ENCODE measurements around the gene ANKS4B. TPM values are rescaled to one million over a fixed set of nuclear protein-coding genes. Genes with fewer than 3 reads are reported as not detected.

ANKS4B gene
- total RNA-seq, 1 experiment from 2014 or later: 0.09 TPM

GRCh38 chr16:21267298-21267697 lies 33.8 kb downstream of the ANKS4B start:
- H2BK120ac ChIP-seq (ENCODE audit: low read depth, low read length, poor library complexity, severe bottlenecking): no peak overlapping the region
- no peak overlapping the region for H3K4me3 Mint-ChIP-seq
- no peak for DNase-seq
- H3K9me3 ChIP-seq (ENCODE audit: control insufficient read depth, low read depth, low read length): no peaks in the 10 kb centered on the region
- H3K18ac ChIP-seq (ENCODE audit: insufficient read length, low read depth, low read length): no peak overlapping the region
- no peak overlapping the region for H3K27ac Mint-ChIP-seq
- H2BK5ac ChIP-seq (ENCODE audit: insufficient read length, low read length): no peak overlapping the region
- H2BK12ac ChIP-seq (ENCODE audit: insufficient read length, low read depth, low read length): no peak overlapping the region
- H3K4me1 Mint-ChIP-seq: no peaks in the 10 kb centered on the region; a peak in 2 of 4 replicates
- no peak overlapping the region for H2AK5ac ChIP-seq (ENCODE audit: insufficient read length, low read length)
- H3K27me3 ChIP-seq (ENCODE audit: insufficient read depth, low read length): no peaks in the 10 kb centered on the region
- H2AFZ ChIP-seq (ENCODE audit: low read length): no peak overlapping the region
- H3K27me3 Mint-ChIP-seq (ENCODE audit: low read depth): no peaks in the 10 kb centered on the region; the same call in 1 of the 2 replicates
- H2BK20ac ChIP-seq (ENCODE audit: low read depth, low read length, poor library complexity, severe bottlenecking): no peak overlapping the region
- H3K9me3 Mint-ChIP-seq: no peaks in the 10 kb centered on the region
- no peak overlapping the region for H3K9ac ChIP-seq (ENCODE audit: extremely low read depth, insufficient read length, low read length)
- H3K4me1 ChIP-seq (ENCODE audit: insufficient read depth, low read length): no peaks in the 10 kb centered on the region
- TF ChIP-seq, protein P1, sequence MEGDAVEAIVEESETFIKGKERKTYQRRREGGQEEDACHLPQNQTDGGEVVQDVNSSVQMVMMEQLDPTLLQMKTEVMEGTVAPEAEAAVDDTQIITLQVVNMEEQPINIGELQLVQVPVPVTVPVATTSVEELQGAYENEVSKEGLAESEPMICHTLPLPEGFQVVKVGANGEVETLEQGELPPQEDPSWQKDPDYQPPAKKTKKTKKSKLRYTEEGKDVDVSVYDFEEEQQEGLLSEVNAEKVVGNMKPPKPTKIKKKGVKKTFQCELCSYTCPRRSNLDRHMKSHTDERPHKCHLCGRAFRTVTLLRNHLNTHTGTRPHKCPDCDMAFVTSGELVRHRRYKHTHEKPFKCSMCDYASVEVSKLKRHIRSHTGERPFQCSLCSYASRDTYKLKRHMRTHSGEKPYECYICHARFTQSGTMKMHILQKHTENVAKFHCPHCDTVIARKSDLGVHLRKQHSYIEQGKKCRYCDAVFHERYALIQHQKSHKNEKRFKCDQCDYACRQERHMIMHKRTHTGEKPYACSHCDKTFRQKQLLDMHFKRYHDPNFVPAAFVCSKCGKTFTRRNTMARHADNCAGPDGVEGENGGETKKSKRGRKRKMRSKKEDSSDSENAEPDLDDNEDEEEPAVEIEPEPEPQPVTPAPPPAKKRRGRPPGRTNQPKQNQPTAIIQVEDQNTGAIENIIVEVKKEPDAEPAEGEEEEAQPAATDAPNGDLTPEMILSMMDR (conservative IDR thresholded peaks at IDR 0.05): no peak
- no peak overlapping the region for H3K23ac ChIP-seq (ENCODE audit: insufficient read length, low read depth, low read length)
- no peak overlapping the region for H3K27ac ChIP-seq (ENCODE audit: insufficient read length, low read depth, low read length)
- H2BK15ac ChIP-seq (ENCODE audit: low read depth, low read length): no peak overlapping the region
- no peaks in the 10 kb centered on the region for H3K79me2 ChIP-seq (ENCODE audit: insufficient read depth, low read length)
- H3K23me2 ChIP-seq (ENCODE audit: insufficient read length, low read depth, low read length, poor library complexity, severe bottlenecking): no peaks in the 10 kb centered on the region
- no CpG with 5 or more reads among the region's 4 CpGs for WGBS (ENCODE audit: extremely low coverage, insufficient read length, low lambda C conversion rate)
- no peaks in the 10 kb centered on the region for H3K79me1 ChIP-seq (ENCODE audit: insufficient read depth, low read depth, low read length, poor library complexity, severe bottlenecking)
- H3K14ac ChIP-seq (ENCODE audit: insufficient read depth, low read length): no peak overlapping the region
- no peak overlapping the region for H3K4me2 ChIP-seq (ENCODE audit: insufficient read depth, insufficient read length, low read length)
- H3K56ac ChIP-seq (ENCODE audit: insufficient read length, low read depth, low read length): no peak overlapping the region
- no peak overlapping the region for H4K5ac ChIP-seq (ENCODE audit: insufficient read length, low read depth, low read length)
- no peak overlapping the region for H4K8ac ChIP-seq (replicated peaks; ENCODE audit: insufficient read length, low read depth, low read length)
- no peak overlapping the region for H4K91ac ChIP-seq (ENCODE audit: insufficient read length, low read depth, low read length)
- no peak overlapping the region for H3K4ac ChIP-seq (ENCODE audit: low read depth, low read length)
- no peak overlapping the region for H3T11ph ChIP-seq (ENCODE audit: low read length)
- peaks cover 0 to 2% (median 0%) of the 10 kb centered on the region in 3 experiments; a peak in 3 of 7 replicates for H3K36me3 Mint-ChIP-seq (ENCODE audit: insufficient read depth in 1 of 3, low read depth in 3 of 3)
- no peaks in the 10 kb centered on the region for H4K20me1 ChIP-seq (ENCODE audit: control insufficient read depth, insufficient read depth, insufficient read length)
